ENCODE data around the gene NFX1.

- TF ChIP-seq EP300 (IDR thresholded peaks at IDR 0.05; ENCODE audit: borderline replicate concordance in 1 of 2, control insufficient read depth in 1 of 2, low read depth in 2 of 2, low read length in 2 of 2), result no peak
- TF ChIP-seq ATF3 (IDR thresholded peaks at IDR 0.05; ENCODE audit: borderline replicate concordance, extremely low read depth, low read depth, low read length), result no peak
- no peak for TF ChIP-seq BHLHE40 (IDR thresholded peaks at IDR 0.05; ENCODE audit: borderline replicate concordance in 1 of 2, low read depth in 2 of 2, low read length in 1 of 2)
- TF ChIP-seq ZZZ3 (IDR thresholded peaks at IDR 0.05; ENCODE audit: control insufficient read depth, insufficient read length, low read depth), result no peak
- TF ChIP-seq CTCF (IDR thresholded peaks at IDR 0.05 in 2 of 3, conservative IDR thresholded peaks at IDR 0.05 in 1 of 3; ENCODE audit: control insufficient read depth in 2 of 3, extremely low read depth in 1 of 3, insufficient read depth in 1 of 3, low read depth in 3 of 3, low read length in 3 of 3), result no peak
- no peak for TF ChIP-seq ATF2 (IDR thresholded peaks at IDR 0.05; ENCODE audit: low read length)
- no peak for TF ChIP-seq EGR1 (IDR thresholded peaks at IDR 0.05; ENCODE audit: borderline replicate concordance in 1 of 2, low read depth in 2 of 2, low read length in 2 of 2)
- no peak for TF ChIP-seq ZBTB33 (IDR thresholded peaks at IDR 0.05)
These were observed 23.1 kb upstream of the NFX1 start for GRCh38 chr9:33267151-33267767.

All from GM12878 (cell line).